WTC11 (cell line): Measurements from ENCODE around the gene STK40. TPM values are rescaled to one million over a fixed set of nuclear protein-coding genes. Genes with fewer than 3 reads are reported as not detected.

Experiments used
- ATAC-seq: fragments of 200-7000 bp; cut with Tn5 transposase; 2 replicates; pipeline ENCODE4 v1.10.0; 2021; ENCODE audit warnings: mild to moderate bottlenecking, moderate library complexity
- CTCF ChIA-PET: fragments of 300-600 bp; sonication (Branson Sonifier 250); formaldehyde crosslinking; loops from one replicate; lab custom pipeline; 2021; ENCODE audit warnings: antibody characterized with exemption; lab: Charles Lee
- POLR2A ChIA-PET: fragments of 350-600 bp; sonication (Branson Sonifier 250); formaldehyde crosslinking; loops from one replicate; lab custom pipeline; 2021; ENCODE audit warnings: antibody characterized with exemption; lab: Charles Lee
- DNase-seq: peaks from one replicate; pipeline ENCODE4 v3.0.0; 2021; ENCODE audit warnings: low spot score
- H3K27ac Mint-ChIP-seq: 2 replicates; pipeline ENCODE4 v1.8.0; 2021; ENCODE audit warnings: mixed read lengths
- H3K27me3 Mint-ChIP-seq: 2 replicates; pipeline ENCODE4 v1.8.0; 2021; ENCODE audit warnings: low read depth, mild to moderate bottlenecking, moderate library complexity, mixed read lengths
- H3K36me3 Mint-ChIP-seq: 2 replicates; pipeline ENCODE4 v1.8.0; 2021; ENCODE audit warnings: mixed read lengths
- H3K4me1 Mint-ChIP-seq: 2 replicates; pipeline ENCODE4 v1.8.0; 2022; ENCODE audit warnings: mixed read lengths
- H3K4me3 Mint-ChIP-seq: 2 replicates; pipeline ENCODE4 v1.8.0; 2021; ENCODE audit warnings: mild to moderate bottlenecking, moderate library complexity, mixed read lengths
- H3K9me3 Mint-ChIP-seq: 2 replicates; pipeline ENCODE4 v1.8.0; 2021; ENCODE audit warnings: mixed read lengths
- CREB1 ChIP-seq: sonication (generic); formaldehyde crosslinking; IDR thresholded peaks from 2 replicates; pipeline ENCODE4 v1.8.0; 2023; ENCODE audit warnings: mild to moderate bottlenecking, missing genetic modification reagents
- IRF2 ChIP-seq: sonication (generic); formaldehyde crosslinking; IDR thresholded peaks from 2 replicates; pipeline ENCODE4 v1.8.0; 2022; ENCODE audit warnings: low read depth, missing genetic modification reagents, borderline replicate concordance
- NR3C1 ChIP-seq: sonication (generic); formaldehyde crosslinking; conservative IDR thresholded peaks from 2 replicates; pipeline ENCODE4 v1.8.1; 2023; ENCODE audit warnings: low read depth, mild to moderate bottlenecking, missing genetic modification reagents
- OVOL2 ChIP-seq: fragments of 250-450 bp; sonication (Bioruptor Pico); IDR thresholded peaks from 2 replicates; pipeline ENCODE4 v1.9.0; 2021; ENCODE audit warnings: mild to moderate bottlenecking, borderline replicate concordance
- PRRX2 ChIP-seq: fragments of 250-450 bp; sonication (Bioruptor Pico); IDR thresholded peaks from 2 replicates; pipeline ENCODE4 v1.8.0; 2021; ENCODE audit warnings: mild to moderate bottlenecking
- SMAD4 ChIP-seq: sonication (generic); formaldehyde crosslinking; IDR thresholded peaks from 2 replicates; pipeline ENCODE4 v1.8.0; 2022; ENCODE audit warnings: mild to moderate bottlenecking, missing genetic modification reagents
- total RNA-seq: library from RNA; stranded (reverse); gene quantifications from 3 replicates; pipeline ENCODE4 v1.2.3, GENCODE V29; 2021
- TF ChIP-seq, protein P1 (sequence below): sonication (generic); formaldehyde crosslinking; IDR thresholded peaks from 2 replicates; pipeline ENCODE4 v1.8.1; 2022; ENCODE audit warnings: low read depth, mild to moderate bottlenecking, moderate library complexity, missing genetic modification reagents, borderline replicate concordance

STK40 gene
- total RNA-seq, 1 experiment from 2014 or later: 24.7 TPM

DNA sequence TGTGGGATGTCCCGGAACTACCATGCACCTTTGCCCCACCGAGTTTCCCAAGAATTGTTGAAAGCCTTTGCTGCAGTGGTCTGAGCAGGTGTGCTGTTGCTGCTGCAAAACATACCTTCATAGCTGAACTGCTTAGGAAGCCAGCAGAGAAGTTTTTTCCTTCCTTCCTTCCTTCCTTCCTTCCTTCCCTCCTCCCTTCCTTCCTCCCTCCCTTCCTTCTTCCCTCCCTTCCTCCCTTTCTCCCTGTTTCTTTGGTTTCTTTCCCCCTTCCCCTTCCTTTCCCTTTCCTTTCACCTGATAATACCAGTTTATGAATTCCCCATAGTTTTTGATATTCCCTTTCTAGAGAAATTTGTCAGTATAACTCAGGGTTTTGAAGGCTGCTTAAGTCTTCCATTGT, 90.3 kb downstream of the STK40 start:
- Mint-ChIP-seq H3K27me3 (no peaks in the 10 kb centered on the region), H3K4me3 (no peak overlapping the region), H3K27ac (no peak overlapping the region), H3K36me3 (peaks cover 71% of the 10 kb centered on the region), H3K4me1 (no peaks in the 10 kb centered on the region; the same call in 1 of the 2 replicates), H3K9me3 (no peaks in the 10 kb centered on the region)
- CTCF ChIA-PET: interaction anchor here (1.3 to 1.9 kb wide), 2 partner anchors 10 to 146 kb away, joined by 6 read pairs; partner anchors contain the start of gene TRAPPC3
- DNase-seq: no peak
- ATAC-seq: no peak
- POLR2A ChIA-PET: no interaction called here
- TF ChIP-seq IRF2 (CRISPR knock-in tag) (no peak), NR3C1 (no peak), CREB1 (CRISPR knock-in tag) (no peak), SMAD4 (CRISPR knock-in tag) (no peak), OVOL2 (CRISPR knock-in tag) (no peak), PRRX2 (no peak)
- TF ChIP-seq, protein P1, sequence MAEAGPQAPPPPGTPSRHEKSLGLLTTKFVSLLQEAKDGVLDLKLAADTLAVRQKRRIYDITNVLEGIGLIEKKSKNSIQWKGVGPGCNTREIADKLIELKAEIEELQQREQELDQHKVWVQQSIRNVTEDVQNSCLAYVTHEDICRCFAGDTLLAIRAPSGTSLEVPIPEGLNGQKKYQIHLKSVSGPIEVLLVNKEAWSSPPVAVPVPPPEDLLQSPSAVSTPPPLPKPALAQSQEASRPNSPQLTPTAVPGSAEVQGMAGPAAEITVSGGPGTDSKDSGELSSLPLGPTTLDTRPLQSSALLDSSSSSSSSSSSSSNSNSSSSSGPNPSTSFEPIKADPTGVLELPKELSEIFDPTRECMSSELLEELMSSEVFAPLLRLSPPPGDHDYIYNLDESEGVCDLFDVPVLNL (CRISPR knock-in tag): no peak

Other genes with a start within 250 kb of the STK40 start
- gene TRAPPC3, start 236.4 kb downstream of the STK40 start, total RNA-seq: 48.9 to 52.5 TPM (median 52.0 TPM) in 3 replicates
- 65.0 to 88.7 TPM (median 72.0 TPM) in 3 replicates for gene MAP7D1, start 229.8 kb downstream of the STK40 start, total RNA-seq
- gene THRAP3, start 161.5 kb downstream of the STK40 start, total RNA-seq: 150 to 160 TPM (median 153 TPM) in 3 replicates
- gene SH3D21, start 79.6 kb downstream of the STK40 start, total RNA-seq: 22.1 to 29.3 TPM (median 26.9 TPM) in 3 replicates
- gene EVA1B, start 62.3 kb downstream of the STK40 start, total RNA-seq: 32.0 to 45.2 TPM (median 41.5 TPM) in 3 replicates
- 49.1 to 56.3 TPM (median 49.3 TPM) in 3 replicates for gene LSM10, start 12.0 kb upstream of the STK40 start, total RNA-seq
- gene OSCP1, start 64.5 kb upstream of the STK40 start, total RNA-seq: 1.7 to 2.3 TPM (median 2.0 TPM) in 3 replicates
- 100.0 to 113 TPM (median 104 TPM) in 3 replicates for gene MRPS15, start 78.5 kb upstream of the STK40 start, total RNA-seq
- gene CSF3R, start 97.0 kb upstream of the STK40 start, total RNA-seq: 0.09 to 0.30 TPM (median 0.26 TPM) in 3 replicates